Peyer's patch (tissue), 4 donors: Measurements from ENCODE around the gene SLCO4A1.

ENCODE experiments used
- CTCF ChIP-seq, 6 experiments: fragments of 450-650 bp in 4 of 6; fragments of 200-600 bp in 2 of 6; sonication (generic) in 1 of 6; IDR thresholded peaks; one replicate each; pipeline ENCODE4 v1.5.1; 2017 to 2019; ENCODE audit warnings: antibody characterized with exemption in 6 of 6, mild to moderate bottlenecking in 3 of 6, moderate library complexity in 1 of 6
- POLR2A ChIP-seq, 2 donors: fragments of 450-650 bp; IDR thresholded peaks; one replicate each; pipeline ENCODE4 v1.5.1; 2017; ENCODE audit warnings: antibody characterized with exemption in 2 of 2, mild to moderate bottlenecking in 2 of 2, moderate library complexity in 2 of 2

- TF ChIP-seq CTCF (IDR thresholded peaks at IDR 0.05) (no peak), POLR2A (IDR thresholded peaks at IDR 0.05) (no peak)
Measured at GRCh38 chr20:62688083-62688482, 45.8 kb downstream of the SLCO4A1 start.
